Measurements from ENCODE around the gene CUX1.

The CUX1 gene

GRCh38 chr7:101934618-101935017 is 117.2 kb downstream of the CUX1 start:
- DNase-seq (ENCODE audit: low read depth, low spot score): no peak

- DNase-seq (ENCODE audit: low read depth, low spot score): no peak
Observed at GRCh38 chr7:101935521-101936141, 118.2 kb downstream of the CUX1 start.

- DNase-seq (ENCODE audit: low read depth, low spot score): no peak
Observed at GRCh38 chr7:101936223-101936610, 118.8 kb downstream of the CUX1 start.

- DNase-seq (ENCODE audit: low read depth, low spot score): no peak
Observed at GRCh38 chr7:101936611-101937231, 119.3 kb downstream of the CUX1 start.

- no peak for DNase-seq (ENCODE audit: low read depth, low spot score)
Observed at GRCh38 chr7:101937717-101938514, 120.5 kb downstream of the CUX1 start.

- DNase-seq (ENCODE audit: low read depth, low spot score): no peak
Observed at GRCh38 chr7:101939136-101939695, 121.8 kb downstream of the CUX1 start.

GRCh38 chr7:101940151-101940550 is 122.7 kb downstream of the CUX1 start:
- no peak for DNase-seq (ENCODE audit: low read depth, low spot score)

GRCh38 chr7:101940830-101941229 is 123.4 kb downstream of the CUX1 start:
- no peak for DNase-seq (ENCODE audit: low read depth, low spot score)

- DNase-seq (ENCODE audit: low read depth, low spot score): no peak
Observed at GRCh38 chr7:101941481-101942383, 124.3 kb downstream of the CUX1 start.

GRCh38 chr7:101942603-101943210 is 125.3 kb downstream of the CUX1 start:
- DNase-seq (ENCODE audit: low read depth, low spot score): no peak

- no peak for DNase-seq (ENCODE audit: low read depth, low spot score)
Observed at GRCh38 chr7:101943306-101943705, 125.9 kb downstream of the CUX1 start.

GRCh38 chr7:101943889-101944600 is 126.6 kb downstream of the CUX1 start:
- no peak for DNase-seq (ENCODE audit: low read depth, low spot score)

- DNase-seq (ENCODE audit: low read depth, low spot score): no peak
Observed at GRCh38 chr7:101944611-101945010, 127.2 kb downstream of the CUX1 start.

GRCh38 chr7:101945034-101945758 is 127.8 kb downstream of the CUX1 start:
- DNase-seq (ENCODE audit: low read depth, low spot score): no peak

GRCh38 chr7:101947899-101948298 is 130.5 kb downstream of the CUX1 start:
- DNase-seq (ENCODE audit: low read depth, low spot score): no peak

- DNase-seq (ENCODE audit: low read depth, low spot score): no peak
Observed at GRCh38 chr7:101948650-101949049, 131.2 kb downstream of the CUX1 start.

GRCh38 chr7:101950450-101951119 is 133.2 kb downstream of the CUX1 start:
- DNase-seq (ENCODE audit: low read depth, low spot score): no peak

GRCh38 chr7:101951757-101952156 is 134.3 kb downstream of the CUX1 start:
- no peak for DNase-seq (ENCODE audit: low read depth, low spot score)

Measured in activated CD4-positive, CD25-positive, alpha-beta regulatory T cell treated with anti-CD3 and anti-CD28 coated beads, Interleukin-2, amount 50 U/mL, for 16 hours (primary cell).